Measurements from ENCODE around the gene ARCN1.
"Not testable (repeated sequence)": the region's sequence is repeated elsewhere in the genome, so short reads cannot be mapped to it uniquely, and the experiment has no call there.

ARCN1 gene

GRCh38 chr11:118572981-118573550 lies 857 bp downstream of the ARCN1 start:
- Mint-ChIP-seq H3K9me3 (no peaks in the 10 kb centered on the region), H3K4me3 (peak overlapping the region; percentile 98), H3K27me3 (ENCODE audit: low read depth, poor library complexity) (no peaks in the 10 kb centered on the region), H3K27ac (peak overlapping the region; percentile 97), H3K36me3 (ENCODE audit: low read depth) (peaks cover 9% of the 10 kb centered on the region), H3K4me1 (peaks cover 35% of the 10 kb centered on the region)
- no peak for TF ChIP-seq CTCF (IDR thresholded peaks at IDR 0.05)
- DNase-seq: no peak

- Mint-ChIP-seq H3K27me3 (ENCODE audit: low read depth, poor library complexity) (no peaks in the 10 kb centered on the region), H3K4me3 (peak overlapping the region; percentile 74), H3K9me3 (no peaks in the 10 kb centered on the region), H3K4me1 (peaks cover 35% of the 10 kb centered on the region), H3K36me3 (ENCODE audit: low read depth) (peaks cover 13% of the 10 kb centered on the region), H3K27ac (no peak overlapping the region)
- TF ChIP-seq CTCF (IDR thresholded peaks at IDR 0.05): no peak
- DNase-seq: no peak
These were observed 2.4 kb downstream of the ARCN1 start for GRCh38 chr11:118574636-118575035.

- peaks cover 28% of the 10 kb centered on the region for H3K4me1 Mint-ChIP-seq
These were observed 5.8 kb downstream of the ARCN1 start for GRCh38 chr11:118577995-118578394.

GRCh38 chr11:118581057-118581456 lies 8.8 kb downstream of the ARCN1 start:
- Mint-ChIP-seq H3K9me3 (no peaks in the 10 kb centered on the region), H3K36me3 (ENCODE audit: low read depth) (peaks cover 49% of the 10 kb centered on the region), H3K4me1 (peaks cover 2% of the 10 kb centered on the region), H3K27me3 (ENCODE audit: low read depth, poor library complexity) (peaks cover 3% of the 10 kb centered on the region), H3K27ac (no peak overlapping the region), H3K4me3 (no peak overlapping the region)
- no peak for DNase-seq
- TF ChIP-seq CTCF (IDR thresholded peaks at IDR 0.05): no peak

More at GRCh38 chr11:118577995-118578394, 5.8 kb downstream of the ARCN1 start:
- not testable (repeated sequence) for DNase-seq; H3K4me3 Mint-ChIP-seq; H3K27me3 Mint-ChIP-seq (ENCODE audit: low read depth, poor library complexity); H3K9me3 Mint-ChIP-seq; H3K27ac Mint-ChIP-seq
- peaks cover 21% of the 10 kb centered on the region for H3K36me3 Mint-ChIP-seq (ENCODE audit: low read depth)

GRCh38 chr11:118587952-118588351 lies 15.7 kb downstream of the ARCN1 start:
- Mint-ChIP-seq H3K27ac (no peak overlapping the region), H3K4me1 (no peaks in the 10 kb centered on the region), H3K36me3 (ENCODE audit: low read depth) (peaks cover 81% of the 10 kb centered on the region), H3K27me3 (ENCODE audit: low read depth, poor library complexity) (peaks cover 6% of the 10 kb centered on the region), H3K4me3 (no peak overlapping the region), H3K9me3 (no peaks in the 10 kb centered on the region)
- DNase-seq: no peak
- no peak for TF ChIP-seq CTCF (IDR thresholded peaks at IDR 0.05)

GRCh38 chr11:118592616-118593367 lies 20.6 kb downstream of the ARCN1 start:
- Mint-ChIP-seq H3K27ac (no peak overlapping the region), H3K36me3 (ENCODE audit: low read depth) (peaks cover 73% of the 10 kb centered on the region), H3K9me3 (no peaks in the 10 kb centered on the region), H3K27me3 (ENCODE audit: low read depth, poor library complexity) (peaks cover 8% of the 10 kb centered on the region), H3K4me3 (no peak overlapping the region), H3K4me1 (peaks cover 17% of the 10 kb centered on the region)
- no peak for DNase-seq
- no peak for TF ChIP-seq CTCF (IDR thresholded peaks at IDR 0.05)

All from nephron progenitor cell (in vitro differentiated cells).